Measurements from ENCODE around the gene RTTN.

Gene RTTN

GRCh38 chr18:70024829-70025228, 180.7 kb downstream of the RTTN start (continued):
- no peak for TF ChIP-seq ZNF565 (CRISPR knock-in tag; conservative IDR thresholded peaks at IDR 0.05; ENCODE audit: low read depth)
- no peak for TF ChIP-seq SNAI2 (CRISPR knock-in tag; IDR thresholded peaks at IDR 0.05)
- no peak for TF ChIP-seq BACH2 (CRISPR knock-in tag; IDR thresholded peaks at IDR 0.05; ENCODE audit: borderline replicate concordance)
- no peak for TF ChIP-seq ARNTL (CRISPR knock-in tag; IDR thresholded peaks at IDR 0.05; ENCODE audit: borderline replicate concordance, low read depth)
- no peak for TF ChIP-seq ZFP30 (CRISPR knock-in tag; IDR thresholded peaks at IDR 0.05)
- TF ChIP-seq CREB5 (CRISPR knock-in tag; IDR thresholded peaks at IDR 0.05; ENCODE audit: low read depth): no peak

- ATAC-seq: no peak
- TF ChIP-seq ISL1 (CRISPR knock-in tag; IDR thresholded peaks at IDR 0.05) (no peak), ZNF70 (CRISPR knock-in tag; IDR thresholded peaks at IDR 0.05) (no peak), ZFP3 (CRISPR knock-in tag; IDR thresholded peaks at IDR 0.05) (no peak), OSR1 (CRISPR knock-in tag; IDR thresholded peaks at IDR 0.05) (no peak), ZNF8 (CRISPR knock-in tag; IDR thresholded peaks at IDR 0.05) (no peak), PPARA (CRISPR knock-in tag; IDR thresholded peaks at IDR 0.05; ENCODE audit: borderline replicate concordance) (no peak), RARB (CRISPR knock-in tag; IDR thresholded peaks at IDR 0.05) (no peak), ZC3H10 (CRISPR knock-in tag; IDR thresholded peaks at IDR 0.05) (no peak), GLIS3 (CRISPR knock-in tag; IDR thresholded peaks at IDR 0.05) (no peak), ESRRG (CRISPR knock-in tag; IDR thresholded peaks at IDR 0.05) (no peak)
Measured at GRCh38 chr18:70024093-70024492, 181.4 kb downstream of the RTTN start.

- TF ChIP-seq CSRNP3 (CRISPR knock-in tag; IDR thresholded peaks at IDR 0.05) (no peak), ZFP30 (CRISPR knock-in tag; IDR thresholded peaks at IDR 0.05) (no peak), TOX (CRISPR knock-in tag; IDR thresholded peaks at IDR 0.05; ENCODE audit: borderline replicate concordance) (no peak), ZNF565 (CRISPR knock-in tag; conservative IDR thresholded peaks at IDR 0.05; ENCODE audit: low read depth) (no peak), OSR1 (CRISPR knock-in tag; IDR thresholded peaks at IDR 0.05) (no peak), ARNTL (CRISPR knock-in tag; IDR thresholded peaks at IDR 0.05; ENCODE audit: borderline replicate concordance, low read depth) (no peak), ZFP3 (CRISPR knock-in tag; IDR thresholded peaks at IDR 0.05) (no peak), GLIS3 (CRISPR knock-in tag; IDR thresholded peaks at IDR 0.05) (no peak), ZC3H10 (CRISPR knock-in tag; IDR thresholded peaks at IDR 0.05) (no peak), ESRRG (CRISPR knock-in tag; IDR thresholded peaks at IDR 0.05) (no peak), RARB (CRISPR knock-in tag; IDR thresholded peaks at IDR 0.05) (no peak), TSHZ2 (CRISPR knock-in tag; IDR thresholded peaks at IDR 0.05) (no peak), CREB5 (CRISPR knock-in tag; IDR thresholded peaks at IDR 0.05; ENCODE audit: low read depth) (no peak), ISL1 (CRISPR knock-in tag; IDR thresholded peaks at IDR 0.05) (no peak), TCF4 (CRISPR knock-in tag; IDR thresholded peaks at IDR 0.05; ENCODE audit: borderline replicate concordance) (no peak)
- ATAC-seq: no peak
Measured at GRCh38 chr18:70022636-70023035, 182.9 kb downstream of the RTTN start.

- no peak for ATAC-seq
Measured at GRCh38 chr18:70021498-70021897, 184.0 kb downstream of the RTTN start.

More at GRCh38 chr18:70021498-70021897, 184.0 kb downstream of the RTTN start:
- TF ChIP-seq ZFP30 (CRISPR knock-in tag; IDR thresholded peaks at IDR 0.05): no peak
- no peak for TF ChIP-seq CSRNP3 (CRISPR knock-in tag; IDR thresholded peaks at IDR 0.05)
- no peak for TF ChIP-seq PPARA (CRISPR knock-in tag; IDR thresholded peaks at IDR 0.05; ENCODE audit: borderline replicate concordance)
- no peak for TF ChIP-seq ZFP3 (CRISPR knock-in tag; IDR thresholded peaks at IDR 0.05)
- no peak for TF ChIP-seq CREB5 (CRISPR knock-in tag; IDR thresholded peaks at IDR 0.05; ENCODE audit: low read depth)
- TF ChIP-seq TOX (CRISPR knock-in tag; IDR thresholded peaks at IDR 0.05; ENCODE audit: borderline replicate concordance): no peak
- no peak for TF ChIP-seq ZC3H10 (CRISPR knock-in tag; IDR thresholded peaks at IDR 0.05)
